PC-9 (cell line): Measurements from ENCODE around the gene L3MBTL3. TPM values are rescaled to one million over a fixed set of nuclear protein-coding genes. Genes with fewer than 3 reads are reported as not detected.

Experiments
- BruUV-seq: library from RNA; stranded (reverse); fragments of 400-500 nt; replicated peaks from 2 replicates; lab custom pipeline; 2021; lab: Mats Ljungman, UMichigan
- CTCF ChIA-PET: fragments of 300-600 bp; sonication (Branson Sonifier 250); formaldehyde crosslinking; loops from one replicate; lab custom pipeline; 2022; ENCODE audit warnings: antibody characterized with exemption; lab: Charles Lee
- POLR2A ChIA-PET: fragments of 300-600 bp; sonication (Branson Sonifier 250); formaldehyde crosslinking; loops from one replicate; lab custom pipeline; 2022; ENCODE audit warnings: antibody characterized with exemption; ENCODE audit not compliant: unreplicated experiment; lab: Charles Lee
- DNase-seq, 2 experiments: peaks; one replicate each; pipeline versions ENCODE4 v3.0.0 to v3.0.0-alpha.2; 2015 to 2022; ENCODE audit warnings: mixed read lengths in 1 of 2
- H2AFZ ChIP-seq: fragments of 200-600 bp; sonication (generic); 2 replicates; pipeline ENCODE4 v1.8.1; 2017; ENCODE audit warnings: antibody characterized with exemption
- H3F3A ChIP-seq: fragments of 200-600 bp; sonication (generic); 2 replicates; pipeline ENCODE4 v1.8.1; 2017; ENCODE audit warnings: antibody characterized with exemption, mild to moderate bottlenecking, low read depth; ENCODE audit not compliant: insufficient read depth
- H3K27ac ChIP-seq: fragments of 200-600 bp; sonication (generic); 2 replicates; pipeline ENCODE4 v1.6.1; 2016; ENCODE audit warnings: mixed run types
- H3K27me3 ChIP-seq: fragments of 200-600 bp; sonication (generic); 2 replicates; pipeline ENCODE4 v1.6.1; 2016; ENCODE audit warnings: low read depth, mixed run types; ENCODE audit not compliant: insufficient read depth
- H3K36me3 ChIP-seq: fragments of 200-600 bp; sonication (generic); 2 replicates; pipeline ENCODE4 v1.6.1; 2016; ENCODE audit warnings: low read depth, mixed run types
- H3K4me1 ChIP-seq: fragments of 200-600 bp; sonication (generic); replicated peaks from 2 replicates; pipeline ENCODE4 v1.6.1; 2016; ENCODE audit warnings: mixed run types; ENCODE audit not compliant: insufficient read depth
- H3K4me2 ChIP-seq: fragments of 200-600 bp; sonication (generic); 2 replicates; pipeline ENCODE4 v1.6.1; 2017; ENCODE audit warnings: mixed run types
- H3K4me3 ChIP-seq: fragments of 200-600 bp; sonication (generic); 2 replicates; pipeline ENCODE4 v1.6.1; 2016; ENCODE audit warnings: mixed run types
- H3K79me2 ChIP-seq: fragments of 200-600 bp; sonication (generic); 2 replicates; pipeline ENCODE4 v1.6.1; 2017; ENCODE audit warnings: low read depth, mixed run types
- H3K9me2 ChIP-seq: fragments of 200-600 bp; sonication (generic); 2 replicates; pipeline ENCODE4 v1.8.1; 2017; ENCODE audit warnings: mild to moderate bottlenecking; ENCODE audit not compliant: insufficient read depth
- H3K9me3 ChIP-seq: fragments of 200-600 bp; sonication (generic); 2 replicates; pipeline ENCODE4 v1.8.1; 2016; ENCODE audit warnings: low read depth; ENCODE audit not compliant: insufficient read depth
- H4K20me1 ChIP-seq: fragments of 200-600 bp; sonication (generic); 2 replicates; pipeline ENCODE4 v1.8.1; 2017; ENCODE audit not compliant: insufficient read depth
- EZH2 ChIP-seq: fragments of 200-600 bp; sonication (generic); IDR thresholded peaks from 2 replicates; pipeline ENCODE4 v1.8.0; 2017; ENCODE audit warnings: antibody characterized with exemption, low read depth
- intact Hi-C: fragments of 100-400 bp; cut with micrococcal nuclease; formaldehyde crosslinking; loops from one replicate; pipeline ENCODE4 v1.10.0; 2022; ENCODE audit not compliant: unreplicated experiment
- total RNA-seq: library from RNA; stranded (reverse); gene quantifications from 2 replicates; pipeline ENCODE4 v1.2.3, GENCODE V29; 2021
- TF ChIP-seq, protein P1 (sequence below): fragments of 200-600 bp; sonication (generic); conservative IDR thresholded peaks from 2 replicates; pipeline ENCODE4 v1.6.1; 2017; ENCODE audit warnings: mixed run types, antibody characterized with exemption, mild to moderate bottlenecking, moderate library complexity

L3MBTL3 gene
- total RNA-seq, 1 experiment from 2014 or later = 6.1 TPM

GRCh38 chr6:130020907-130021629 lies 2.7 kb downstream of the L3MBTL3 start:
- Histone ChIP-seq H3K9me3 (no peaks in the 10 kb centered on the region), H3K27ac (no peak overlapping the region), H3F3A (peaks cover 5% of the 10 kb centered on the region; the same call in 1 of the 2 replicates), H3K4me3 (peak overlapping the region; percentile 70), H3K36me3 (no peaks in the 10 kb centered on the region), H2AFZ (peak overlapping the region; percentile 94), H3K4me2 (peak overlapping the region; percentile 89), H3K4me1 (no peaks in the 10 kb centered on the region), H3K27me3 (no peaks in the 10 kb centered on the region), H3K9me2 (no peaks in the 10 kb centered on the region), H3K79me2 (no peaks in the 10 kb centered on the region), H4K20me1 (no peaks in the 10 kb centered on the region)
- peak; percentile 71 to 76 for DNase-seq
- no TSS peak for BruUV-seq
- TF ChIP-seq EZH2 = no peak
- TF ChIP-seq, protein P1, sequence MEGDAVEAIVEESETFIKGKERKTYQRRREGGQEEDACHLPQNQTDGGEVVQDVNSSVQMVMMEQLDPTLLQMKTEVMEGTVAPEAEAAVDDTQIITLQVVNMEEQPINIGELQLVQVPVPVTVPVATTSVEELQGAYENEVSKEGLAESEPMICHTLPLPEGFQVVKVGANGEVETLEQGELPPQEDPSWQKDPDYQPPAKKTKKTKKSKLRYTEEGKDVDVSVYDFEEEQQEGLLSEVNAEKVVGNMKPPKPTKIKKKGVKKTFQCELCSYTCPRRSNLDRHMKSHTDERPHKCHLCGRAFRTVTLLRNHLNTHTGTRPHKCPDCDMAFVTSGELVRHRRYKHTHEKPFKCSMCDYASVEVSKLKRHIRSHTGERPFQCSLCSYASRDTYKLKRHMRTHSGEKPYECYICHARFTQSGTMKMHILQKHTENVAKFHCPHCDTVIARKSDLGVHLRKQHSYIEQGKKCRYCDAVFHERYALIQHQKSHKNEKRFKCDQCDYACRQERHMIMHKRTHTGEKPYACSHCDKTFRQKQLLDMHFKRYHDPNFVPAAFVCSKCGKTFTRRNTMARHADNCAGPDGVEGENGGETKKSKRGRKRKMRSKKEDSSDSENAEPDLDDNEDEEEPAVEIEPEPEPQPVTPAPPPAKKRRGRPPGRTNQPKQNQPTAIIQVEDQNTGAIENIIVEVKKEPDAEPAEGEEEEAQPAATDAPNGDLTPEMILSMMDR = peak; percentile 95
- POLR2A ChIA-PET = interaction anchor here (0.7 kb wide), 1 partner anchor 380 kb away, joined by 3 read pairs; no protein-coding TSS in a partner anchor
- CTCF ChIA-PET = interaction anchor here (0.6 to 1.0 kb wide), 5 partner anchors 35 to 522 kb away, joined by 3 to 6 read pairs (median 5); no protein-coding TSS in a partner anchor
- intact Hi-C loops = loop anchor here (1.0 to 5.0 kb wide), 4 partner anchors 289 to 1290 kb away; no protein-coding TSS in a partner anchor

DNA sequence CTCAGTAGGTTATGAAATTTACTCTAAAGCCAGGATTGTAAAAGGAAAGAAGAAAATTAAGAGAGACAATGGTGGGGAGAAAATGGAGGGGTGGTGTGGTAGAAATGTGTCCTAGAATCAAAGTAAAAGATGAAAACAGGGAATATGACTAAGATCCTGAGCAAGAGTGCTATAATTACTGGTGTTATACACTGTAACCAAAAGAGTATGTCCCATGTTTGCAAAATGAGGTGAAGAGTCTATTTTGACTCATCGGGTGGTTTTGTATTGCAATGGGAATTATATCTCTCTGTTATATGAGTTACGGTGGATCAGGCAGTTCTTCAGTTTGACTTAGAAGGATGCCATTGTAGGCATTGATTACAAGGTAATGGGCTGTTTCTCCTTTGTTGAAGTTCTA lies 8.5 kb downstream of the L3MBTL3 start:
- H3K4me2 ChIP-seq = no peak overlapping the region

DNA sequence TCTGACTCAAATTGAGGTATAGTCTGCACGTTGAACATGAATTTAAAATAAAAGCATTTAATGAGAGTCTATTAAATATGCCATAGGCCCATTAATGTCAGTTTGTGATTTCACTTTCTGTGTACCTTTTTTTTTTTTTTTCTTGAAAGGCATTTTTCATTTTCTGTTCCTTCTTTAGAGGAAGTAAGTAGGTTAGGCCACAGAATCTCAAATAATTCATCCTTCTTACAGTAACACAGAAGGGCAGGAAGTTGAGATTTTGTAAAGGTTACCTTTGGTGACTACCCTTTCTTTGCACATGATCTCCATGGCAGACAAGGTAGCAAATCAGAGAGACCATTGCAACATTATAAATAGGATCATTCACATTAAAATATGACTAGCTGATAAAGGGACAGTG lies 9.6 kb downstream of the L3MBTL3 start:
- no peaks in the 10 kb centered on the region for H3K79me2 ChIP-seq
- no peaks in the 10 kb centered on the region for H3F3A ChIP-seq
- H3K4me2 ChIP-seq = no peak overlapping the region
- no peak overlapping the region for H2AFZ ChIP-seq
- H3K36me3 ChIP-seq = no peaks in the 10 kb centered on the region
- H3K27me3 ChIP-seq = no peaks in the 10 kb centered on the region
- no peaks in the 10 kb centered on the region for H4K20me1 ChIP-seq
- no peaks in the 10 kb centered on the region for H3K9me2 ChIP-seq
- intact Hi-C loops = no loop called here
- H3K4me1 ChIP-seq = no peaks in the 10 kb centered on the region
- ChIA-PET CTCF (no interaction called here), POLR2A (no interaction called here)
- H3K27ac ChIP-seq = no peak overlapping the region
- DNase-seq = no peak
- H3K4me3 ChIP-seq = no peak overlapping the region
- BruUV-seq = no TSS peak
- H3K9me3 ChIP-seq = no peaks in the 10 kb centered on the region
- TF ChIP-seq, protein P1 = no peak
- TF ChIP-seq EZH2 = no peak

More for the DNA sequence above, 8.5 kb downstream of the L3MBTL3 start:
- ChIA-PET POLR2A (no interaction called here), CTCF (no interaction called here)
- Histone ChIP-seq H3K9me2 (no peaks in the 10 kb centered on the region), H3F3A (no peaks in the 10 kb centered on the region), H3K27me3 (no peaks in the 10 kb centered on the region), H4K20me1 (no peaks in the 10 kb centered on the region), H3K36me3 (no peaks in the 10 kb centered on the region), H2AFZ (no peak overlapping the region), H3K9me3 (no peaks in the 10 kb centered on the region), H3K4me3 (no peak overlapping the region), H3K27ac (no peak overlapping the region), H3K79me2 (no peaks in the 10 kb centered on the region), H3K4me1 (no peaks in the 10 kb centered on the region)
- BruUV-seq = no TSS peak
- no peak for DNase-seq
- intact Hi-C loops = no loop called here
- TF ChIP-seq, protein P1 = no peak
- TF ChIP-seq EZH2 = no peak
